BLaER1 treated with 17β-estradiol and CSF1 and Interleukin-3, amounts not matched to agents 10 nM and 100 nM (cell line): ENCODE data around the gene MAP2.

Source experiments
- H3K27ac ChIP-seq, 11 experiments: shearing (Covaris generic); formaldehyde crosslinking; 2 replicates each; pipeline ENCODE4 v1.8.1; 2022
- H3K27me3 ChIP-seq, 11 experiments: shearing (Covaris generic); formaldehyde crosslinking; 2 replicates each; pipeline ENCODE4 v1.8.1; 2022
- H3K36me3 ChIP-seq, 11 experiments: shearing (Covaris generic); formaldehyde crosslinking; 2 replicates each; pipeline ENCODE4 v1.8.1; 2022
- H3K4me1 ChIP-seq, 10 experiments: shearing (Covaris generic); formaldehyde crosslinking; 2 replicates each; pipeline ENCODE4 v1.8.1; 2022
- H3K4me2 ChIP-seq, 11 experiments: shearing (Covaris generic); formaldehyde crosslinking; 2 replicates each; pipeline ENCODE4 v1.8.1; 2022
- H3K4me3 ChIP-seq, 10 experiments: shearing (Covaris generic); formaldehyde crosslinking; 2 replicates each; pipeline ENCODE4 v1.8.1; 2022
- H3K9ac ChIP-seq, 11 experiments: shearing (Covaris generic); formaldehyde crosslinking; 2 replicates each; pipeline ENCODE4 v1.8.1; 2022
- H3K9me3 ChIP-seq, 11 experiments: shearing (Covaris generic); formaldehyde crosslinking; replicated peaks in 1 of 11; 2 replicates each; pipeline ENCODE4 v1.8.1; 2022
- H4K20me1 ChIP-seq, 11 experiments: shearing (Covaris generic); formaldehyde crosslinking; 2 replicates each; pipeline ENCODE4 v1.8.1; 2022
- Cebpa-rat ChIP-seq, 11 experiments: shearing (Covaris generic); IDR thresholded peaks; 2 replicates each; pipeline ENCODE4 v1.8.1; 2022

MAP2 gene

GRCh38 chr2:209525331-209525730 is 101.5 kb downstream of the MAP2 start:
- Histone ChIP-seq H3K36me3 (no peaks in the 10 kb centered on the region), H4K20me1 (no peaks in the 10 kb centered on the region), H3K9me3 (no peaks in the 10 kb centered on the region), H3K9ac (peak overlapping the region; percentile 26 to 77 (median 65); a peak in 17 of 22 replicates), H3K4me3 (peak overlapping the region in 8 of 10 experiments; percentile 6 to 50 (median 41); a peak in 9 of 20 replicates), H3K4me1 (peaks cover 37 to 57% (median 51%) of the 10 kb centered on the region in 10 experiments), H3K4me2 (peak overlapping the region; percentile 68 to 95 (median 85)), H3K27ac (peak overlapping the region in 10 of 11 experiments; percentile 67 to 85 (median 80); a peak in 21 of 22 replicates), H3K27me3 (no peaks in the 10 kb centered on the region)
- TF ChIP-seq Cebpa-rat (IDR thresholded peaks at IDR 0.05) = no peak

GRCh38 chr2:209525834-209526281 is 102.0 kb downstream of the MAP2 start:
- H3K4me3 ChIP-seq = peak overlapping the region; percentile 19 to 53 (median 45); a peak in 17 of 20 replicates
- no peaks in the 10 kb centered on the region for H3K27me3 ChIP-seq
- peak overlapping the region; percentile 26 to 77 (median 65); a peak in 21 of 22 replicates for H3K9ac ChIP-seq
- H3K4me2 ChIP-seq = peak overlapping the region; percentile 68 to 95 (median 85); a peak in 21 of 22 replicates
- peak overlapping the region; percentile 44 to 85 (median 80); a peak in 21 of 22 replicates for H3K27ac ChIP-seq
- no peaks in the 10 kb centered on the region for H3K36me3 ChIP-seq
- no peaks in the 10 kb centered on the region for H4K20me1 ChIP-seq
- H3K9me3 ChIP-seq = no peaks in the 10 kb centered on the region
- H3K4me1 ChIP-seq = peaks cover 37 to 57% (median 51%) of the 10 kb centered on the region in 10 experiments
- TF ChIP-seq Cebpa-rat (IDR thresholded peaks at IDR 0.05) = no peak

DNA sequence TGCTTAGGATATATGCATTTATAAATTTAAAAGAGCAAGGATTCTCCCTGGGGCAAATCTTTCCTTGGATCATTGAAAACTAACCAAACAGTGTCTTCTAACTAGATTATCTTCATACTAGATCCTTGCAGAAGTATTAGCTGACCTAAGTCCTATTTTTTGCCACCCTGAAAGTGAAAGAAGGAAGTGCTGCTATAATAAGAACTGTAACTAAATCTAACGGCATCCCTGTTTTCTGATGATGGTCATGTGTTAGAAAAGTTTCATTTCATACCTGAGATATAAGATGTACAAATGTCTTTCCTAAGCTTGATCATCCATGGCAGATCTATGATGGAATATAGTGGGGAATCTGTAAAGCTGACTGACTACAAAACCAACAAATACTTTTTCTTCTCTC is 102.7 kb downstream of the MAP2 start:
- H4K20me1 ChIP-seq = no peaks in the 10 kb centered on the region
- no peaks in the 10 kb centered on the region for H3K36me3 ChIP-seq
- H3K9me3 ChIP-seq = no peaks in the 10 kb centered on the region
- no peaks in the 10 kb centered on the region for H3K27me3 ChIP-seq
- H3K9ac ChIP-seq = peak overlapping the region; percentile 22 to 77 (median 65); a peak in 21 of 22 replicates
- H3K4me3 ChIP-seq = peak overlapping the region; percentile 19 to 53 (median 45); a peak in 18 of 20 replicates
- H3K27ac ChIP-seq = peak overlapping the region; percentile 44 to 85 (median 80); a peak in 21 of 22 replicates
- H3K4me1 ChIP-seq = peaks cover 37 to 57% (median 51%) of the 10 kb centered on the region in 10 experiments
- H3K4me2 ChIP-seq = peak overlapping the region; percentile 68 to 95 (median 85)
- no peak for TF ChIP-seq Cebpa-rat (IDR thresholded peaks at IDR 0.05)

GRCh38 chr2:209529579-209529978 is 105.7 kb downstream of the MAP2 start:
- H3K9ac ChIP-seq = no peak overlapping the region
- H3K27ac ChIP-seq = no peak overlapping the region
- H3K4me3 ChIP-seq = no peak overlapping the region
- TF ChIP-seq Cebpa-rat (IDR thresholded peaks at IDR 0.05) = no peak
- no peaks in the 10 kb centered on the region for H3K36me3 ChIP-seq
- peaks cover 25 to 41% (median 32%) of the 10 kb centered on the region in 10 experiments for H3K4me1 ChIP-seq
- peaks cover 0 to 6% (median 0%) of the 10 kb centered on the region in 11 experiments; a peak in 2 of 22 replicates for H3K9me3 ChIP-seq
- no peaks in the 10 kb centered on the region for H4K20me1 ChIP-seq
- no peaks in the 10 kb centered on the region for H3K27me3 ChIP-seq
- no peak overlapping the region for H3K4me2 ChIP-seq

DNA sequence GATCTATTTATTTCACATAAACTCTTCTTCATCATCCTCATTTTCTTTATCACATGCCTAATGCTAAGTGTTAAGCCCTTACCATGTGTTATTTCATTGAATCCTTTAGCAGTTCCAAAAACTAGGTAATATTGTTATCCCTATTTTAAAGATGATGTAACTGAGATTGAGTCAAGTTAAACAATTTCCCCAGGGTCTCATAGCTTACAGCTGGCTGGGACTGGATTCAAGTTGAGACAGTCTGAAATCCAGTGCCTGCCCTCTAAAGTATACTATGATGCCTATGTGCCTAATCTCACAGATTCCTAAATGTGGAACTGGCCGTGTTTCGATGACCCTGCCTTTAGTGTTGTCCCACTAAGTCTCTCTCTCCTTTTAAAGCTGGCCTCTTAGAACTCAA is 108.5 kb downstream of the MAP2 start:
- Histone ChIP-seq H3K27me3 (no peaks in the 10 kb centered on the region), H3K4me1 (peaks cover 4 to 14% (median 5%) of the 10 kb centered on the region in 10 experiments), H3K9me3 (peaks cover 0 to 6% (median 0%) of the 10 kb centered on the region in 11 experiments; a peak in 2 of 22 replicates), H3K9ac (no peak overlapping the region), H3K4me2 (no peak overlapping the region), H3K36me3 (no peaks in the 10 kb centered on the region), H3K27ac (no peak overlapping the region), H3K4me3 (no peak overlapping the region), H4K20me1 (no peaks in the 10 kb centered on the region)
- TF ChIP-seq Cebpa-rat (IDR thresholded peaks at IDR 0.05) = no peak

- Histone ChIP-seq H3K27ac (no peak overlapping the region), H3K4me2 (no peak overlapping the region)
These were observed 109.5 kb downstream of the MAP2 start for GRCh38 chr2:209533391-209533790.

DNA sequence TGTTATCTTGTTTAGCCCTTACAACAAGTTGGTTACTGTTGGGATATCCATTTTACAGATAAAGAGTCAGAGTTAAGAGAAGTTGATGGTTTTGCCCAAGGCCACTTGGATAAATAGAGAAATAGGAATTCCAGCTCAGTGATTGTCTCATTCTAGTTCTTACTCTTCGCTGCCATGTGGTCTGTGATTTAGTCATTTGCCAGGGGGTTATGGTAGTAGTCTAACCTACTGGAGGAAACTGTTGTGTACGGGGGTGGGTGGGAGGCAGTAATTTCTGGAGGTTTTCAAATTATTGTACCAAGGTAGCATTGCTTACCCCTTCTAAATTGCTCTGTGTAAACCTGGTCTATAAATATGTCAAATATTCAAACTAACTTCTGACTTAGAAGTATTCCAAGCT is 110.4 kb downstream of the MAP2 start:
- no peak overlapping the region for H3K4me3 ChIP-seq
- no peak for TF ChIP-seq Cebpa-rat (IDR thresholded peaks at IDR 0.05)
- no peaks in the 10 kb centered on the region for H3K27me3 ChIP-seq
- no peak overlapping the region for H3K9ac ChIP-seq
- peaks cover 0 to 9% (median 0%) of the 10 kb centered on the region in 10 experiments; a peak in 7 of 20 replicates for H3K4me1 ChIP-seq
- H3K4me2 ChIP-seq = peak overlapping the region in 5 of 11 experiments; percentile 8 to 30 (median 12); a peak in 1 of 22 replicates
- H4K20me1 ChIP-seq = no peaks in the 10 kb centered on the region
- H3K36me3 ChIP-seq = no peaks in the 10 kb centered on the region
- no peak overlapping the region for H3K27ac ChIP-seq
- H3K9me3 ChIP-seq = peaks cover 0 to 6% (median 0%) of the 10 kb centered on the region in 11 experiments; a peak in 2 of 22 replicates

More at GRCh38 chr2:209533391-209533790, 109.5 kb downstream of the MAP2 start:
- no peaks in the 10 kb centered on the region for H3K27me3 ChIP-seq
- no peaks in the 10 kb centered on the region for H4K20me1 ChIP-seq
- H3K9me3 ChIP-seq = peaks cover 0 to 6% (median 0%) of the 10 kb centered on the region in 11 experiments; a peak in 2 of 22 replicates
- H3K4me1 ChIP-seq = peaks cover 0 to 9% (median 0%) of the 10 kb centered on the region in 10 experiments; a peak in 7 of 20 replicates
- no peak overlapping the region for H3K9ac ChIP-seq
- no peaks in the 10 kb centered on the region for H3K36me3 ChIP-seq
- H3K4me3 ChIP-seq = no peak overlapping the region
- no peak for TF ChIP-seq Cebpa-rat (IDR thresholded peaks at IDR 0.05)

DNA sequence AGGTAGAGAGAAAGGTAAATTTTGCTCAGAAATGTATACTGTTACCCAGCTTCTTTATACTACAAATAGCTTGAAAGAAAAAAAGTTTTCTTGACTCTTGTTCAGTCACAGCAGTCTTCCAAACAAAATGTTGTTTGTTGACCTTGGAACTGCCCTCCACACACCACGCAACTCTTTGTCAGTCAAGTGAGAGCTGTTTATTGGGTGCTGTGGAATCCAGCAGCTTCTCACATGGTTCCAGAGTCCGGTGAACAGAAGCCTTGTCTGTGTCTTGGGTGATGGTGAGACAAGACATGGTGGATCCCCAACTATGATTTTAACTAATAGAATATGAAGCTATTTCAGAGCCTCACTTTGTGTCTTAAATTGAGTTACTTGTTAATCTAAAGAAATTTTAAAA is 112.5 kb downstream of the MAP2 start:
- H3K4me3 ChIP-seq = no peak overlapping the region
- H3K9ac ChIP-seq = no peak overlapping the region
- TF ChIP-seq Cebpa-rat (IDR thresholded peaks at IDR 0.05) = no peak
- H3K36me3 ChIP-seq = peaks cover 0 to 6% (median 0%) of the 10 kb centered on the region in 11 experiments; a peak in 3 of 22 replicates
- H3K27ac ChIP-seq = no peak overlapping the region
- peaks cover 0 to 9% (median 0%) of the 10 kb centered on the region in 10 experiments; a peak in 7 of 20 replicates for H3K4me1 ChIP-seq
- peaks cover 6 to 19% (median 13%) of the 10 kb centered on the region in 11 experiments for H3K9me3 ChIP-seq
- H3K4me2 ChIP-seq = no peak overlapping the region
- no peaks in the 10 kb centered on the region for H4K20me1 ChIP-seq
- no peaks in the 10 kb centered on the region for H3K27me3 ChIP-seq

DNA sequence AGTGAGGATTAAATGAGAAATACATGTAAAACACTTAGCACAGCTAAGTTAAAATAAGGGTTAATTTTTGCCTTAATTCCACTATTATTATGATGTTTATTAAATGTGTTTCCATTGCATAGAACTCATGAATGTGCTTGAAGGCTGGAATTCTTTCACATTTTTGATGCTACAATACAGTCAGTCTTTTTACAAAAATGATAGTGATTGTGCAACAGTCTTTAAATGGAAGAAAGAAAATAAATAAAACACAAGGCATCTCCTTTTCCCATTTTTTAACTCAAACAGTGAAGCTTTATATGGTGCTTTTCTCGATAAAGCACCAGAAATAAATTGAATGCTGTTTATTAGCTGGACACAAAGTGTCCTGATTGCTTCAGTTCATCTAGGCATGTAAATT is 123.9 kb downstream of the MAP2 start:
- H3K9ac ChIP-seq = no peak overlapping the region
- H3K27ac ChIP-seq = 0 out of 22 replicates have a peak overlapping the region, but pooled peaks of 1 of the 11 experiments have one; percentile 76
- 0 out of 22 replicates have a peak, but pooled peaks cover 0 to 4% (median 0%) of the 10 kb centered on the region in 11 experiments for H3K36me3 ChIP-seq
- peak overlapping the region in 3 of 11 experiments; percentile 62 to 77 (median 72); a peak in 3 of 22 replicates for H3K4me2 ChIP-seq
- H3K9me3 ChIP-seq = peaks cover 8 to 35% (median 16%) of the 10 kb centered on the region in 11 experiments
- TF ChIP-seq Cebpa-rat (IDR thresholded peaks at IDR 0.05) = 0 out of 22 replicates have a peak, but pooled peaks of 1 of the 11 experiments have one; percentile 31
- no peaks in the 10 kb centered on the region for H4K20me1 ChIP-seq
- no peaks in the 10 kb centered on the region for H3K27me3 ChIP-seq
- H3K4me3 ChIP-seq = no peak overlapping the region
- H3K4me1 ChIP-seq = peaks cover 22 to 53% (median 47%) of the 10 kb centered on the region in 10 experiments
